HEK293 (cell line): Measurements from ENCODE around the gene TNFRSF11A.

Experiments
- CTCF ChIA-PET: fragments of 350-600 bp; formaldehyde crosslinking; extraction: SDS; loops from one replicate; lab custom pipeline; 2021; ENCODE audit warnings: antibody characterized with exemption; lab: Yijun Ruan, JAX
- POLR2A ChIA-PET: fragments of 300-600 bp; formaldehyde crosslinking; extraction: SDS; loops from one replicate; lab custom pipeline; 2020; ENCODE audit warnings: antibody characterized with exemption, inconsistent platforms; lab: Yijun Ruan, JAX
- H3K27ac ChIP-seq: fragments of 200-500 bp; sonication (Bioruptor generic); 2 replicates; pipeline ENCODE4 v1.5.1; 2014; ENCODE audit warnings: low read depth, low read length, control low read depth, inconsistent platforms; ENCODE audit errors: extremely low read depth
- H3K36me3 ChIP-seq, 2 experiments: fragments of 200-500 bp in 1 of 2; sonication (Bioruptor generic) in 1 of 2; 1 replicate in 1 of 2; 2 replicates in 1 of 2; pipeline ENCODE4 v1.5.1; 2014 to 2017; ENCODE audit warnings: inconsistent platforms in 2 of 2, low read length in 2 of 2; ENCODE audit not compliant: control insufficient read depth in 2 of 2, insufficient read depth in 1 of 2
- H3K4me1 ChIP-seq: fragments of 200-500 bp; sonication (Bioruptor generic); 2 replicates; pipeline ENCODE4 v1.5.1; 2014; ENCODE audit warnings: mild to moderate bottlenecking, low read length, inconsistent platforms; ENCODE audit not compliant: control insufficient read depth, insufficient read depth
- H3K4me3 ChIP-seq: 2 replicates; pipeline ENCODE4 v1.5.1; 2011; ENCODE audit warnings: low read depth, mild to moderate bottlenecking, control low read depth, low read length, moderate library complexity
- H3K9me3 ChIP-seq: fragments of 200-500 bp; sonication (Bioruptor generic); 2 replicates; pipeline ENCODE4 v1.5.1; 2014; ENCODE audit warnings: low read depth, low read length, inconsistent platforms; ENCODE audit not compliant: control insufficient read depth, insufficient read depth
- GLIS2 ChIP-seq: fragments of 450-650 bp; formaldehyde crosslinking; IDR thresholded peaks from 2 replicates; pipeline ENCODE4 v1.5.1; 2016; ENCODE audit warnings: missing biosample characterization, missing genetic modification characterization
- INSM2 ChIP-seq: fragments of 450-650 bp; formaldehyde crosslinking; IDR thresholded peaks from 2 replicates; pipeline ENCODE4 v1.5.1; 2016; ENCODE audit warnings: missing biosample characterization, missing genetic modification characterization
- REPIN1 ChIP-seq: fragments of 450-650 bp; formaldehyde crosslinking; IDR thresholded peaks from 2 replicates; pipeline ENCODE4 v1.5.1; 2017; ENCODE audit warnings: missing biosample characterization, missing genetic modification characterization, low read depth
- SETDB1 ChIP-seq: IDR thresholded peaks from one replicate; pipeline ENCODE4 v1.6.1; 2017; ENCODE audit warnings: mild to moderate bottlenecking, low read length, moderate library complexity, mixed read lengths; ENCODE audit not compliant: insufficient read length
- TCF7L2 ChIP-seq: IDR thresholded peaks from 2 replicates; pipeline ENCODE4 v1.6.1; 2011; ENCODE audit warnings: low read depth, mild to moderate bottlenecking, inconsistent platforms, low read length, moderate library complexity, borderline replicate concordance
- TRIM28 ChIP-seq: IDR thresholded peaks from 2 replicates; pipeline ENCODE4 v1.6.1; 2011; ENCODE audit warnings: low read length, control low read depth, borderline replicate concordance
- ZBTB1 ChIP-seq: fragments of 450-650 bp; formaldehyde crosslinking; IDR thresholded peaks from 2 replicates; pipeline ENCODE4 v1.5.1; 2016; ENCODE audit warnings: missing biosample characterization, missing genetic modification characterization
- ZNF148 ChIP-seq: fragments of 450-650 bp; formaldehyde crosslinking; IDR thresholded peaks from 2 replicates; pipeline ENCODE4 v1.5.0; 2017; ENCODE audit warnings: missing biosample characterization, missing genetic modification characterization, borderline replicate concordance
- ZNF302 ChIP-seq: fragments of 450-650 bp; formaldehyde crosslinking; IDR thresholded peaks from 2 replicates; pipeline ENCODE4 v1.5.1; 2016; ENCODE audit warnings: missing biosample characterization, missing genetic modification characterization, low read depth
- ZNF394 ChIP-seq: fragments of 450-650 bp; formaldehyde crosslinking; IDR thresholded peaks from 2 replicates; pipeline ENCODE4 v1.5.1; 2016; ENCODE audit warnings: missing biosample characterization, missing genetic modification characterization, mild to moderate bottlenecking, moderate library complexity, borderline replicate concordance
- ZNF488 ChIP-seq: fragments of 450-650 bp; formaldehyde crosslinking; IDR thresholded peaks from 2 replicates; pipeline ENCODE4 v1.5.1; 2016; ENCODE audit warnings: missing biosample characterization, missing genetic modification characterization
- ZNF501 ChIP-seq: fragments of 450-650 bp; formaldehyde crosslinking; IDR thresholded peaks from 2 replicates; pipeline ENCODE4 v1.5.1; 2016; ENCODE audit warnings: missing biosample characterization, missing genetic modification characterization
- ZNF521 ChIP-seq: fragments of 450-650 bp; formaldehyde crosslinking; IDR thresholded peaks from 2 replicates; pipeline ENCODE4 v1.5.1; 2017; ENCODE audit warnings: missing biosample characterization, mild to moderate bottlenecking, missing genetic modification characterization
- ZNF544 ChIP-seq: fragments of 450-650 bp; formaldehyde crosslinking; IDR thresholded peaks from 2 replicates; pipeline ENCODE4 v1.5.0; 2017; ENCODE audit warnings: missing biosample characterization, missing genetic modification characterization
- ZNF571 ChIP-seq: fragments of 450-650 bp; formaldehyde crosslinking; IDR thresholded peaks from 2 replicates; pipeline ENCODE4 v1.5.0; 2017; ENCODE audit warnings: missing biosample characterization, missing genetic modification characterization
- ZNF658 ChIP-seq: fragments of 450-650 bp; formaldehyde crosslinking; IDR thresholded peaks from 2 replicates; pipeline ENCODE4; 2016; ENCODE audit warnings: missing biosample characterization, missing genetic modification characterization
- ZNF792 ChIP-seq: fragments of 450-650 bp; formaldehyde crosslinking; IDR thresholded peaks from 2 replicates; pipeline ENCODE4 v1.5.1; 2016; ENCODE audit warnings: missing biosample characterization, missing genetic modification characterization
- ZSCAN30 ChIP-seq: fragments of 450-650 bp; IDR thresholded peaks from 2 replicates; pipeline ENCODE4 v1.5.1; 2018; ENCODE audit warnings: missing biosample characterization, mild to moderate bottlenecking, missing genetic modification characterization, moderate library complexity
- ZXDB ChIP-seq: fragments of 450-650 bp; formaldehyde crosslinking; IDR thresholded peaks from 2 replicates; pipeline ENCODE4 v1.5.1; 2016; ENCODE audit warnings: missing biosample characterization, missing genetic modification characterization
- TF ChIP-seq, protein P1 (sequence below): fragments of 450-650 bp; formaldehyde crosslinking; IDR thresholded peaks from 2 replicates; pipeline ENCODE4 v1.5.1; 2017; ENCODE audit warnings: missing biosample characterization, missing genetic modification characterization
- TF ChIP-seq, protein P2 (sequence below): fragments of 450-650 bp; formaldehyde crosslinking; IDR thresholded peaks from 2 replicates; pipeline ENCODE4 v1.5.1; 2016; ENCODE audit warnings: missing biosample characterization, missing genetic modification characterization
- TF ChIP-seq, protein P3 (sequence below): fragments of 450-650 bp; formaldehyde crosslinking; IDR thresholded peaks from 2 replicates; pipeline ENCODE4 v1.5.1; 2017; ENCODE audit warnings: missing biosample characterization, missing genetic modification characterization
- TF ChIP-seq, protein P4 (sequence below): fragments of 450-650 bp; formaldehyde crosslinking; conservative IDR thresholded peaks from 2 replicates; pipeline ENCODE4 v1.5.1; 2016; ENCODE audit warnings: low read depth, missing biosample characterization, missing genetic modification characterization

TNFRSF11A gene

GRCh38 chr18:62325806-62326645, 916 bp downstream of the TNFRSF11A start:
- H3K36me3 ChIP-seq: no peaks in the 10 kb centered on the region
- H3K4me1 ChIP-seq: peaks cover 54% of the 10 kb centered on the region
- ChIA-PET POLR2A (interaction anchor here (0.9 to 1.9 kb wide), 3 partner anchors 9 to 14 kb away, joined by 3 to 6 read pairs (median 3); no protein-coding TSS in a partner anchor), CTCF (interaction anchor here (0.6 to 2.0 kb wide), 12 partner anchors 9 to 680 kb away, joined by 3 to 10 read pairs (median 4); no protein-coding TSS in a partner anchor)
- peak overlapping the region; percentile 54 for H3K4me3 ChIP-seq
- H3K9me3 ChIP-seq: no peaks in the 10 kb centered on the region
- H3K27ac ChIP-seq: peak overlapping the region; percentile 75; the same call in 1 of the 2 replicates
- no peak for TF ChIP-seq ZNF148 (tag by site-specific recombination)
- no peak for TF ChIP-seq SETDB1
- TF ChIP-seq ZBTB1 (tag by site-specific recombination): no peak
- TF ChIP-seq ZNF571 (tag by site-specific recombination): no peak
- no peak for TF ChIP-seq TCF7L2
- TF ChIP-seq ZNF394 (tag by site-specific recombination): 0 out of 2 replicates have a peak, but pooled peaks have one; percentile 12
- no peak for TF ChIP-seq ZSCAN30
- no peak for TF ChIP-seq REPIN1
- TF ChIP-seq ZNF302 (tag by site-specific recombination): no peak
- peak; percentile 95 for TF ChIP-seq GLIS2
- no peak for TF ChIP-seq ZNF521 (tag by site-specific recombination)
- TF ChIP-seq ZNF501: peak; percentile 54; the same call in 1 of the 2 replicates
- TF ChIP-seq ZXDB (tag by site-specific recombination): peak; percentile 100
- TF ChIP-seq TRIM28: no peak
- TF ChIP-seq ZNF658 (tag by site-specific recombination): no peak
- no peak for TF ChIP-seq ZNF488 (tag by site-specific recombination)
- TF ChIP-seq, protein P1, sequence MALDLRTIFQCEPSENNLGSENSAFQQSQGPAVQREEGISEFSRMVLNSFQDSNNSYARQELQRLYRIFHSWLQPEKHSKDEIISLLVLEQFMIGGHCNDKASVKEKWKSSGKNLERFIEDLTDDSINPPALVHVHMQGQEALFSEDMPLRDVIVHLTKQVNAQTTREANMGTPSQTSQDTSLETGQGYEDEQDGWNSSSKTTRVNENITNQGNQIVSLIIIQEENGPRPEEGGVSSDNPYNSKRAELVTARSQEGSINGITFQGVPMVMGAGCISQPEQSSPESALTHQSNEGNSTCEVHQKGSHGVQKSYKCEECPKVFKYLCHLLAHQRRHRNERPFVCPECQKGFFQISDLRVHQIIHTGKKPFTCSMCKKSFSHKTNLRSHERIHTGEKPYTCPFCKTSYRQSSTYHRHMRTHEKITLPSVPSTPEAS (tag by site-specific recombination): no peak
- no peak for TF ChIP-seq INSM2
- no peak for TF ChIP-seq ZNF792
- TF ChIP-seq, protein P2, sequence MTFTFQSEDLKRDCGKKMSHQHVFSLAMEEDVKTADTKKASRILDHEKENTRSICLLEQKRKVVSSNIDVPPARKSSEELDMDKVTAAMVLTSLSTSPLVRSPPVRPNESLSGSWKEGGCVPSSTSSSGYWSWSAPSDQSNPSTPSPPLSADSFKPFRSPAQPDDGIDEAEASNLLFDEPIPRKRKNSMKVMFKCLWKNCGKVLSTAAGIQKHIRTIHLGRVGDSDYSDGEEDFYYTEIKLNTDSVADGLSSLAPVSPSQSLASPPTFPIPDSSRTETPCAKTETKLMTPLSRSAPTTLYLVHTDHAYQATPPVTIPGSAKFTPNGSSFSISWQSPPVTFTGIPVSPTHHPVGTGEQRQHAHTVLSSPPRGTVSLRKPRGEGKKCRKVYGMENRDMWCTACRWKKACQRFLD (tag by site-specific recombination): no peak
- TF ChIP-seq, protein P3, sequence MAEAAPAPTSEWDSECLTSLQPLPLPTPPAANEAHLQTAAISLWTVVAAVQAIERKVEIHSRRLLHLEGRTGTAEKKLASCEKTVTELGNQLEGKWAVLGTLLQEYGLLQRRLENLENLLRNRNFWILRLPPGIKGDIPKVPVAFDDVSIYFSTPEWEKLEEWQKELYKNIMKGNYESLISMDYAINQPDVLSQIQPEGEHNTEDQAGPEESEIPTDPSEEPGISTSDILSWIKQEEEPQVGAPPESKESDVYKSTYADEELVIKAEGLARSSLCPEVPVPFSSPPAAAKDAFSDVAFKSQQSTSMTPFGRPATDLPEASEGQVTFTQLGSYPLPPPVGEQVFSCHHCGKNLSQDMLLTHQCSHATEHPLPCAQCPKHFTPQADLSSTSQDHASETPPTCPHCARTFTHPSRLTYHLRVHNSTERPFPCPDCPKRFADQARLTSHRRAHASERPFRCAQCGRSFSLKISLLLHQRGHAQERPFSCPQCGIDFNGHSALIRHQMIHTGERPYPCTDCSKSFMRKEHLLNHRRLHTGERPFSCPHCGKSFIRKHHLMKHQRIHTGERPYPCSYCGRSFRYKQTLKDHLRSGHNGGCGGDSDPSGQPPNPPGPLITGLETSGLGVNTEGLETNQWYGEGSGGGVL (tag by site-specific recombination): no peak
- no peak for TF ChIP-seq ZNF544 (tag by site-specific recombination)
- TF ChIP-seq, protein P4, sequence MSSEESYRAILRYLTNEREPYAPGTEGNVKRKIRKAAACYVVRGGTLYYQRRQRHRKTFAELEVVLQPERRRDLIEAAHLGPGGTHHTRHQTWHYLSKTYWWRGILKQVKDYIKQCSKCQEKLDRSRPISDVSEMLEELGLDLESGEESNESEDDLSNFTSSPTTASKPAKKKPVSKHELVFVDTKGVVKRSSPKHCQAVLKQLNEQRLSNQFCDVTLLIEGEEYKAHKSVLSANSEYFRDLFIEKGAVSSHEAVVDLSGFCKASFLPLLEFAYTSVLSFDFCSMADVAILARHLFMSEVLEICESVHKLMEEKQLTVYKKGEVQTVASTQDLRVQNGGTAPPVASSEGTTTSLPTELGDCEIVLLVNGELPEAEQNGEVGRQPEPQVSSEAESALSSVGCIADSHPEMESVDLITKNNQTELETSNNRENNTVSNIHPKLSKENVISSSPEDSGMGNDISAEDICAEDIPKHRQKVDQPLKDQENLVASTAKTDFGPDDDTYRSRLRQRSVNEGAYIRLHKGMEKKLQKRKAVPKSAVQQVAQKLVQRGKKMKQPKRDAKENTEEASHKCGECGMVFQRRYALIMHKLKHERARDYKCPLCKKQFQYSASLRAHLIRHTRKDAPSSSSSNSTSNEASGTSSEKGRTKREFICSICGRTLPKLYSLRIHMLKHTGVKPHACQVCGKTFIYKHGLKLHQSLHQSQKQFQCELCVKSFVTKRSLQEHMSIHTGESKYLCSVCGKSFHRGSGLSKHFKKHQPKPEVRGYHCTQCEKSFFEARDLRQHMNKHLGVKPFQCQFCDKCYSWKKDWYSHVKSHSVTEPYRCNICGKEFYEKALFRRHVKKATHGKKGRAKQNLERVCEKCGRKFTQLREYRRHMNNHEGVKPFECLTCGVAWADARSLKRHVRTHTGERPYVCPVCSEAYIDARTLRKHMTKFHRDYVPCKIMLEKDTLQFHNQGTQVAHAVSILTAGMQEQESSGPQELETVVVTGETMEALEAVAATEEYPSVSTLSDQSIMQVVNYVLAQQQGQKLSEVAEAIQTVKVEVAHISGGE: 0 out of 2 replicates have a peak, but pooled peaks have one; percentile 10
